ENCODE results near the gene C1R.

GRCh38 chr12:7106082-7106481 lies 13.8 kb upstream of the C1R start:
- no peak for TF ChIP-seq CTCF (IDR thresholded peaks at IDR 0.05; ENCODE audit: low read depth, low read length)
- no peak for TF ChIP-seq EZH2phosphoT487 (IDR thresholded peaks at IDR 0.05; ENCODE audit: low read depth)
